ENCODE data around the gene PTPRN.
"Not testable (repeated sequence)": the region's sequence is repeated elsewhere in the genome, so short reads cannot be mapped to it uniquely, and the experiment has no call there.

Gene PTPRN

DNA sequence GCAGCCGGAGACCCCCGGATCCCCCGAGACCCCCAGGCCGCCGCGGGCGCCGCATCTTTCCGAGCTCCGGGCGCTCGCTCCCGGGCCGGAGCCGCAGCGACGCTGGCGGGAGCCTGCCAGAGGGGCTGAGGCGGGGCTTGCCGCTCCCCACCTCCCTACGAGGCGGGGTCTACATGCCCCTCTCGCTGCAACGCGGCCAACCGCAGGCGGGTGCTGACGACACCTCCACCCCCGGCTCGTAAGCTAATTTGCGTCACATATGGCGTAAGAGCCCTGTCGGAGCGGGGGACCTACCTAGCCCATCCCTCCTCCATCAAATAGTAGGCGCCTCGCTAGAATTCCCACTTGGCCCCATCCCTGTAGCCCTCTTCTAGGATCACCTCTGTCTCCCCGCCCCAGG lies at the start of gene PTPRN:
PTPRN (minus strand) TSS at position 124 of the 400 bp plus-strand sequence; CDS start at position 55, 69 bp downstream.
- DNase-seq: no peak

- DNase-seq: peak; percentile 43
Measured at GRCh38 chr2:219358170-219359075, 49.2 kb upstream of the PTPRN start.

GRCh38 chr2:219356834-219357233 lies 47.6 kb upstream of the PTPRN start:
- DNase-seq: no peak

- DNase-seq: no peak
Measured at GRCh38 chr2:219354582-219354981, 45.4 kb upstream of the PTPRN start.

GRCh38 chr2:219353129-219353528 lies 43.9 kb upstream of the PTPRN start:
- no peak for DNase-seq

- peak; percentile 86 for DNase-seq
Measured at GRCh38 chr2:219352448-219353023, 43.3 kb upstream of the PTPRN start.

DNA sequence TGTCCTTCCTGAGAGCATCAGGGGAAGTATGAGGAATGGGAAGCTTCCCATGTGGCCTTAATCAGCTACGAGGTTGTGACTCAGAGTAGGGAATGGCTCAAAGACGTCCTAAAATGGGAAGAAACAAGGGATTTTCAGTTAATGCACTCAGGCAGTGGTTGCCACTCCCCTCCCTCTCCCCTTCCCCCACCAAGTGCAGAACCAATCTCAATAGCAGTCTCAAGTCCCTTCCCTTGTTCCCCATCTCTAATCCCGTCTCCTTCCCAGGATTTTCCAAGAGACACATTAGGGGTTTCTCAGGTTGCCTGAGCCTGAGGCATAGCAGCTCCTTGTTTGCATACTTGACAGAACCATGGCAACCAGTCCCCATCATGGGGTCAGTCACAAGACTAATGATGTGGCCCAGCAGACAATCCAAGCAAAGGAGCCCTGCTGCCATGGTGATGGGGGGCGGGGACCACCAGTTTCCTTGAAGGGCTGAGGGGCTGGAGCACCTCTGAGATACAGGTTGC lies 41.6 kb upstream of the PTPRN start:
- DNase-seq: no peak

DNA sequence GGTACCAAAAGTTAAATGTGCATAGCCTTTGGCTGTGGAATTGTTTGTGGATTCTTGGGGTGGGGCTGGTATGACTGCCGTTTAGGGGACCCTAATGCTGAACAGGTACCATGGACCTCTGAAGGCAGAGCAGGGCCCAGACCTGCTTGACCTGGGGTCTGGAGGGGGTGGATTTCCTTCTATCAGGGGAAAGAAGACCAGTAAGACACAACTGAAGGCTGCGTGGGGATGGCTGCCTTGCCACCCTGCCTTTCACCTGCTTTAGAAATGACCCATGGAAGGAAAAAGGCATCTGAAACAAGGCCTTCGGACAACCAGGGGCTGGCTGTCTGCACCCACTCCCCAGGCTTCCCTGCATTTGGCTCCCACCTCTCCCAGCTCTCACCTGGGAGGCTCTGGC lies 41.0 kb upstream of the PTPRN start:
- no peak for DNase-seq

- DNase-seq: no peak
Measured at GRCh38 chr2:219344751-219345430, 35.7 kb upstream of the PTPRN start.

DNA sequence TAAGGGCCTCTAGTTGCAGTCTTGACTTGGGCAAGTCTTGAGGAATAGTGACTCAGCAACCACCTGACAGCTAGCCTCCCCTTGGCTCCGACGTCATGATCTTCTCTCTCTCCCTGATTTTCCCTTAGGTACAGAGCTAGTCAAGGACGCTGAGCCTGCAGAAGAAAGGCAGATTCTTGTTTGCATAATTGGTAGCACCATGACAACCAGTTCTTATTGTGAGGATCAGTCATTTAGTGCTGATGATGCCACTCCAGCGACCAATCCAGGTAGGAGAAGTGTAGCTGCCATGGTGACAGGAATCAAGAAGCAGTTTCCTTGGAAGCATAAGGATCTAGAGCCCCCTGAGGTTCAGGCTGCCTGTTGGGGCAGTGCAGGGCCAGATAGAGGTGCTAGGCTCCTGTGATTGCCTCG lies 26.2 kb upstream of the PTPRN start:
- DNase-seq: no peak

GRCh38 chr2:219334076-219334475 lies 24.9 kb upstream of the PTPRN start:
- DNase-seq: no peak

- no peak for DNase-seq
Measured at GRCh38 chr2:219332542-219332941, 23.3 kb upstream of the PTPRN start, which contains the start of gene RESP18. TSS of gene RESP18 (minus strand) at chr2:219332744.

DNA sequence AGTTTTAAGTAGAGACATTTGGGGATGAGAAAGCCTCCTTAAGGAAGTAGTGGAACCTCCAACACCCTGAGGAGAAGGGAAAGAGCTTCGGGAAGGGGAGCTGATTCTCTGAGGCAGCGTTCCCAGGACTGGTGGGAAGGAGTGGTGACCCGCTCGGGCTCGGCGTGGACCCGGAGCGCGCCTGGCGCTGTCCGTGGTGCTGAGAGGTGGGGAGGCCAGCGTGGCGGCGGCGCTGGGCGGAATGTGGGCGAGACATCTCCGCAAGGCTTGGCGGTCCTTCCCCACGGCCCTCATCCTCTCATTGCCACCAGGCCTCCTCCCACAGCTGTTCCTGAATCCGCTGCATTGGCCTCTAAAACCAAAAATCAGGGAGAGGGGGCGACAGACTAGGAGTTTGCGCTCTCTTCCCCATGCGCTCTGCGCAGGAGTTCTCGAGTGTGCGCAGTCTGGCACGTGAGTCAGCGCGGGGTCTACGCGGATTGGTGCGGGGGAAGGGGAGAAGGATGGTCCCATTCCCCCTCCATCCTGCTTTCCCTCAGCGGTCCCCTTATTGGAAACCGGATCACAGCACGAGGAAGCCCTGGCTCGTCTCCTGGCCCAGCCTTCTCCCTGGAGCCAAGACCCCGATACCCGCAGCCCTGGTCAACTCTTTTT lies 22.5 kb upstream of the PTPRN start:
- peak; percentile 43 for DNase-seq

DNA sequence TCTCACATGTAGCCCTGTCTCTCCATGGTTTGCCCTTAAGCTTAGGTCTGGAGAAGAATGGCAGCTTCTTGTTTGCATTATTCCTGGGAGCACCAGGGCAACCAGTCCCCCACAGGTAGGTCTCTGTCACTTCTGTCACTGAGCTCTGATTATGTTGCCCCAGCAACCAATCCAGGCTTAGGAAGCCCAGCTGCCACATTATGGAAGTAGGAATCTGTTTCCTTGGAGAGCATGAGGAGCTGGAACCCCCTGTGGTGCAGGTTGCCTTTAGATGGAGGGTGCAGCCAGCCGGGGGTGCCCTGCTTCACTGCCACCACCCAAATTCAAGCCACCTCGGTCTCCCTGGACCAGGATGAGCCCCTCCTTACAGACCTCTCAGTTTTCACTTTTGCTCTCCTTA lies 18.5 kb upstream of the PTPRN start:
- DNase-seq: no peak

DNA sequence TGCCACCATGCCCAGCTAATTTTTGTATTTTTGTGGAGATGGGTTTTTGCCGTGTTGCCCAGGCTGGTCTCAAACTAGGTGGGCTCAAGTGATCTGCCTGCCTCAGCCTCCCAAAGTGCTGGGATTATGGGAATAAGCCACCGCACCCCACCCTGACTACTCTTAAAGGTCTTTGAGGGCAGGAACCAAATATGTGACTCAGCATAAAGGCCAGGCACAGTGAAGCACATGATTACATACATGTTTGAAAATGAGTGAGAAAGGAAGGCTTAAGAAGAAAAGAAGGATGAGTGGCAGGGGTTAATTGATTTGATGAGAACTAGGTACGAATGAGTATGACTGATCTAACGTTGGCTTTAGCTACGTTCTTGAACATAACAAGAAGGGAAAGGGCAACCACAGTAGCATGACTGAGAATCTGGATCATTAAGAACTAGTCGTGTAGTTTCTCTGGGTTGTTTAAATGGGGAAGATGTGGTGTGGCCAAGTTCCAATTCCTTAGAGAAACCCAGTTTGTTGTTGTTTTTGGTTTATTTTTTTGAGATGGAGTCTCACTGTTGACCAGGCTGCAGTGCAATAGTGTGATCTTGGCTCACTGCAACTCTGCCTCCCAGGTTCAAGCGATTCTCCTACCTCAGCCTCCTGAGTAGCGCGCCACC lies 16.6 kb upstream of the PTPRN start:
- DNase-seq: no peak

GRCh38 chr2:219325136-219325535 lies 15.9 kb upstream of the PTPRN start:
- DNase-seq: no peak

DNA sequence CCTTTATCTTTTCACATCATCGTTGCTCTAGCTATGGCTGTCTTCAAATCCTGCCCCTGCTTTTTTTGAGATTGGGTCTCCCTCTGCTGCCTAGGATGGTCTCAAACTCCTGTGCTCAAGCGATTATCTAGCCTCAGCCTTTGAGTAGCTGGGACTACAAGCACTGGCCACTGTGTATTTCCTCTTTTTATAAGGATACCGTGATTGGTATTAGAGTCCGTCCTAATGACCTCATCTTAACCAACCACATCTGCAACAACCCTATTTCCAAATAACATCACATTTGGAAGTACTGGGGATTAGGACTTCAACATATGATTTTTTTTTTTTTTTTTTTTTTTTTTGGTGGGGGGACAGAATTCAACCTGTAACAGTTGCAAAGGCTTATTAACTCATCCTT lies 14.2 kb upstream of the PTPRN start:
- DNase-seq: no peak

DNA sequence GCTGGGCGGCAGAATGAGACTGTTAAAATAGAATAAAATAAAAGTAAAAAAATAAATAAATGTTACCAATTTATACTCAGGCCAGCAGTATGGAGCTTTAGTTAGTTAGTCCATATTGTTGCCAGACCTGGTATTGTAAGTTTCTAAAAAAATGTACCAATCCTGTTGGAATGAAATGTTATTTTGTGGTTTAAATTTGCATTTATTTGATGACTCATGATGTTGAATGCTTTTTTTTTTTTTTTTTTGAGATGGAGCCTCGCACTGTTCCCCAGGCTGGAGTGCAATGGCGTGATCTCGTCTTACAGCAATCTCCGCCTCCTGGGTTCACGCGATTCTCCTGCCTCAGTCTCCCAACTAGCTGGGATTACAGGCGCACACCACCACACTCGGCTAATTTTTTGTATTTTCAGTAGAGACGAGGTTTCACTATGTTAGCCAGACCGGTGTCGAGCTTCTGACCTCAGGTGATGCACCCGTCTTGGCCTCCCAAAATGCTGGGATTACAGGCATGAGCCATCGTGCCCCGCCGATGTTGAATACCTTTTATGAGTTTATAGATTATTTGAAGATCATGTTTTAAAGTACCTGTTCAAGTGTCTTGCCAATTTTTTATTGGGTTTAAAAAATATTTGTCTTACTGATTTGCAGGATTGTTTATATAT lies 5.7 kb upstream of the PTPRN start:
- no peak for DNase-seq

DNA sequence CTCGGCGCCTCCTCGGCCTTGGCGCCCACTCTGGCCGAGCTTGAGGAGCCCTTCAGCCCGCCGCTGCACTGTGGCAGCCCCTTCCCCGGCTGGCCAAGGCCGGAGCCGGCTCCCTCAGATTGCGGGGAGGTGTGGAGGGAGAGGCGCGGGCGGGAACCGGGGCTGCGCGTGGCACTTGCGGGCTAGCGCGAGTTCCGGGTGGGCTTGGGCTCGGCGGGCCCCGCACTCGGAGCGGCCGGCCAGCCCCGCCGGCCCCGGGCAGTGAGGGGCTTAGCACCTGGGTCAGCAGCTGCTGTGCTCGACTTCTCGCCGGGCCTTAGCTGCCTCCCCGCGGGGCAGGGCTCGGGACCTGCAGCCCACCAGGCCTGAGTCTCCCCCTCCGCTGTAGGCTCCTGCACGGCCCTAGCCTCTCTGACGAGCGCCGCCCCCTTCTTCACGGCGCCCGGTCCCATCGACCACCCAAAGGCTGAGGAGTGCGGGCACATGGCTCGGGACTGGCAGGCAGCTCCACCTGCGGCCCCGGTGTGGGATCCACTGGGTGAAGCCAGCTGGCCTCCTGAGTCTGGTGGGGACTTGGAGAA lies 3.6 kb upstream of the PTPRN start:
- DNase-seq: not testable (repeated sequence)

DNA sequence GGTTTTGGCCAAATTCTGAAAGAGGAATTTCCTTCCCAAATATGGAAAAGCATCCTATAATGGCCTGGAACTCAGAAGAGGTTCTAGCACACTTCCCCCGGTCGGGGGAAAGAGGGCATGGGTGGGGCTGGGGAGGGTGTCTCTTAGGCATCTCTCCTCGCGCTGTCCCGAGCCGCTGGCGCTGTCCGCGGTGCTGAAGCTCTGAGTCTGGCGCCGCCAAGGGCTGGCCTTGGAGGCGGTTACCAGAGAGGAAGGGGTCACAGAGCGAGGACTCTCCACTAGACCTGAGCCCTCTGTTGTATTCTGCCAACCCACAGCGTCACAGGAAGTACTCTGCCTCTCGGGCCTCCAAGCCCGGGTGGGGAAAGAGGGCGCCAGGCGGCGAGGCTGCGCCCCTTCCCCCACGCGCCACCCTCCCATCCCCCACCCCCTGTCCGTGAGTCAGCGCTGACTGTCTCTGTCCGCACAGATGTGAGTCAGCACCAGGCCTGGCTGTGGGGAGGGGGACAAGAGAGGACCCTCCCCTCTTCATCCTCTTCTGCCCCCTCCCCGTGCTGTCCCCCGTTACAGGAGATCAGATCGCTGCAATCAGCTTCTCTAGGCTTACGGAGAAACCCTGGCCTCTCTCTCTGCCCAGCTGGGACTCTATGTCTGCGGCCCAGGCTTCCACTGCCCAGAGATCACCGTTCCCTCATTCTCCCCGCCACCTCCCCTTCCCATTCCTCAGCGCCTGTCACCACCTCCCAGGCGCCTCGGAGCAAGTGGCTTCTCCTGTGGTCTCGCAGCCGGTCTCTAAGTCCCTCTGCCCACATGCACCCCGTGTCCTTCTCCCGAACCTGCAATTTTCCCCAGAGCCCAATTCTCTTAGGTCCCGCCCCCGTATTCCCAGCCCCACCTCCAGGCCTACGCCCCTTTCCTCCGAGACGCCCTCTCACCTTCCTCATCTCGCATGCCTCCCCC lies 779 bp downstream of the PTPRN start:
- DNase-seq: peak; percentile 82
